ENCODE data around the gene JUP.

- TF ChIP-seq, protein P1, sequence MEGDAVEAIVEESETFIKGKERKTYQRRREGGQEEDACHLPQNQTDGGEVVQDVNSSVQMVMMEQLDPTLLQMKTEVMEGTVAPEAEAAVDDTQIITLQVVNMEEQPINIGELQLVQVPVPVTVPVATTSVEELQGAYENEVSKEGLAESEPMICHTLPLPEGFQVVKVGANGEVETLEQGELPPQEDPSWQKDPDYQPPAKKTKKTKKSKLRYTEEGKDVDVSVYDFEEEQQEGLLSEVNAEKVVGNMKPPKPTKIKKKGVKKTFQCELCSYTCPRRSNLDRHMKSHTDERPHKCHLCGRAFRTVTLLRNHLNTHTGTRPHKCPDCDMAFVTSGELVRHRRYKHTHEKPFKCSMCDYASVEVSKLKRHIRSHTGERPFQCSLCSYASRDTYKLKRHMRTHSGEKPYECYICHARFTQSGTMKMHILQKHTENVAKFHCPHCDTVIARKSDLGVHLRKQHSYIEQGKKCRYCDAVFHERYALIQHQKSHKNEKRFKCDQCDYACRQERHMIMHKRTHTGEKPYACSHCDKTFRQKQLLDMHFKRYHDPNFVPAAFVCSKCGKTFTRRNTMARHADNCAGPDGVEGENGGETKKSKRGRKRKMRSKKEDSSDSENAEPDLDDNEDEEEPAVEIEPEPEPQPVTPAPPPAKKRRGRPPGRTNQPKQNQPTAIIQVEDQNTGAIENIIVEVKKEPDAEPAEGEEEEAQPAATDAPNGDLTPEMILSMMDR (IDR thresholded peaks at IDR 0.05; ENCODE audit: low read depth, low read length), result no peak
- no peak for TF ChIP-seq POLR2A (IDR thresholded peaks at IDR 0.05; ENCODE audit: extremely low read depth, insufficient read length)
These were observed 10.9 kb downstream of the JUP start for GRCh38 chr17:41775394-41776226.

Data from NB4 (cell line).